Thyroid gland (tissue), 4 donors: ENCODE measurements around the gene LRBA. TPM values are rescaled to one million over a fixed set of nuclear protein-coding genes. Genes with fewer than 3 reads are reported as not detected.

Source experiments
- DNase-seq, 2 donors: peaks; one replicate each; pipeline ENCODE4 v3.0.0-alpha.2; 2019
- H3K27ac ChIP-seq, 3 donors: fragments of 200-600 bp; sonication (generic); 1 replicate in 2 of 3; 2 replicates in 1 of 3; pipeline ENCODE4 v1.5.1; 2016 to 2019; ENCODE audit warnings: mild to moderate bottlenecking in 1 of 3, moderate library complexity in 1 of 3
- H3K27me3 ChIP-seq: fragments of 200-600 bp; sonication (generic); one replicate; pipeline ENCODE4 v1.5.1; 2019
- H3K36me3 ChIP-seq, 2 donors: fragments of 200-600 bp; sonication (generic); one replicate each; pipeline ENCODE4 v1.5.1; 2016 to 2019
- H3K4me1 ChIP-seq, 2 donors: fragments of 200-600 bp; sonication (generic); one replicate each; pipeline ENCODE4 v1.5.1; 2017 to 2019
- H3K4me3 ChIP-seq, 3 donors: fragments of 200-600 bp; sonication (generic); replicated peaks in 1 of 3; 1 replicate in 2 of 3; 2 replicates in 1 of 3; pipeline ENCODE4 v1.5.1; 2016; ENCODE audit warnings: mild to moderate bottlenecking in 1 of 3
- H3K9me3 ChIP-seq: fragments of 200-600 bp; sonication (generic); one replicate; pipeline ENCODE4 v1.5.1; 2017
- POLR2A ChIP-seq, 2 donors: fragments of 450-650 bp; IDR thresholded peaks; one replicate each; pipeline ENCODE4 v1.6.1; 2017; ENCODE audit warnings: antibody characterized with exemption in 2 of 2, mild to moderate bottlenecking in 2 of 2, moderate library complexity in 1 of 2
- WGBS, 2 donors: methylation state at CpG; one replicate each; pipeline ENCODE4 v1.1.5; 2017; 5-methylcytosine and 5-hydroxymethylcytosine counted together
- intact Hi-C: fragments of 100-400 bp; cut with DNase I; formaldehyde crosslinking; loops from one replicate; pipeline ENCODE4 v1.15.1; 2023
- total RNA-seq, 4 donors: library from RNA; depleted of rRNA; stranded (reverse); fragments of >200 nt; gene quantifications; one replicate each; pipeline ENCODE4 v1.2.3, GENCODE V29; 2016
- TF ChIP-seq, protein P1 (sequence below), 6 experiments: fragments of 200-600 bp in 3 of 6; fragments of 450-650 bp in 3 of 6; sonication (generic) in 3 of 6; IDR thresholded peaks; one replicate each; pipeline ENCODE4 v1.5.1; 2016 to 2019; ENCODE audit warnings: antibody characterized with exemption in 6 of 6, mild to moderate bottlenecking in 2 of 6, inconsistent platforms in 1 of 6, moderate library complexity in 1 of 6

The LRBA gene
- total RNA-seq, 4 donors from 2014 or later = 98.9 to 127 (median 113) TPM

DNA sequence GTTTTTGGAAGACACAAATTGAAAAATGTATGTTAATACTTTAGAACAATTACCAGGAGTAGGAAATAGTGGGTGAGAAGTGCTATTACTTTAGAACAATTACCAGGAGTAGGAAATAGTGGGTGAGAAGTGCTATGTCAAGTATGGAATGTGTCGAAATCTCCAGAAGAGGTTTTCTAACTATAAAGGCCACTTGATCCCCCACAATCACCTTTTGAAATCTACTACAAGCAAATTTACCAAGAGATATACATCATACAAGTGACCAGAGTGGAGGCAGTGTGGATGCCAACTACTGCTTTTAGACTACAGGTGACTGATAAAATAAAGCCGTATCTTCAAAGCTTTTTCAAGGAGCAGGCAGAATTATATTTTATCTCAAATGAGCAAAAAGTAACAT is 390.1 kb downstream of the LRBA start:
- H3K4me3 ChIP-seq = no peak overlapping the region
- no peaks in the 10 kb centered on the region for H3K4me1 ChIP-seq
- no peaks in the 10 kb centered on the region for H3K9me3 ChIP-seq
- WGBS, 2 donors = 94 to 97% methylated on average over 2 of the region's 2 CpGs
- H3K27ac ChIP-seq = no peak overlapping the region
- no peak for TF ChIP-seq POLR2A (IDR thresholded peaks at IDR 0.05)
- TF ChIP-seq, protein P1, sequence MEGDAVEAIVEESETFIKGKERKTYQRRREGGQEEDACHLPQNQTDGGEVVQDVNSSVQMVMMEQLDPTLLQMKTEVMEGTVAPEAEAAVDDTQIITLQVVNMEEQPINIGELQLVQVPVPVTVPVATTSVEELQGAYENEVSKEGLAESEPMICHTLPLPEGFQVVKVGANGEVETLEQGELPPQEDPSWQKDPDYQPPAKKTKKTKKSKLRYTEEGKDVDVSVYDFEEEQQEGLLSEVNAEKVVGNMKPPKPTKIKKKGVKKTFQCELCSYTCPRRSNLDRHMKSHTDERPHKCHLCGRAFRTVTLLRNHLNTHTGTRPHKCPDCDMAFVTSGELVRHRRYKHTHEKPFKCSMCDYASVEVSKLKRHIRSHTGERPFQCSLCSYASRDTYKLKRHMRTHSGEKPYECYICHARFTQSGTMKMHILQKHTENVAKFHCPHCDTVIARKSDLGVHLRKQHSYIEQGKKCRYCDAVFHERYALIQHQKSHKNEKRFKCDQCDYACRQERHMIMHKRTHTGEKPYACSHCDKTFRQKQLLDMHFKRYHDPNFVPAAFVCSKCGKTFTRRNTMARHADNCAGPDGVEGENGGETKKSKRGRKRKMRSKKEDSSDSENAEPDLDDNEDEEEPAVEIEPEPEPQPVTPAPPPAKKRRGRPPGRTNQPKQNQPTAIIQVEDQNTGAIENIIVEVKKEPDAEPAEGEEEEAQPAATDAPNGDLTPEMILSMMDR (IDR thresholded peaks at IDR 0.05) = no peak
- H3K27me3 ChIP-seq = no peaks in the 10 kb centered on the region
- no peak for DNase-seq
- intact Hi-C loops = no loop called here
- no peaks in the 10 kb centered on the region for H3K36me3 ChIP-seq

DNA sequence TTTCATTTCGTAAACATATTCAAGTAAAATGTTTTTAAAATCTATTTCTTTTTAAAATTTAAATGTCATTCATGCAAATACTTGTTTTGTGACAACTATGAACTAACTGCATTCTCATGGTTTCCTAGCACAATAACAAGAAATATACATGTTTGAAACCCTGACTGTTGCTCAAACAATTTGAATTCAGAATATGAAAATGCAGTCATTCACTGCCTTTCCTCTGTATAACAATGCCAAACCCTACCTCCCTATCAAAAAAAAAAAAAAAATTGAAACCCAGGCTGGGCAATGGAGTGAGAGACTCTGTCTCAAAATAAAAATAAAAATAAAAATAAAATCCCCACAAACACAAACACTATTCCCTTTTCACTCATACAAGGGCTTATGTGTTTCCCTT is 391.0 kb downstream of the LRBA start:
- no peak for DNase-seq
- H3K27ac ChIP-seq = no peak overlapping the region
- H3K4me3 ChIP-seq = no peak overlapping the region
- TF ChIP-seq POLR2A (IDR thresholded peaks at IDR 0.05) = no peak
- TF ChIP-seq, protein P1 (IDR thresholded peaks at IDR 0.05) = no peak
- no peaks in the 10 kb centered on the region for H3K36me3 ChIP-seq
- no peaks in the 10 kb centered on the region for H3K4me1 ChIP-seq
- no peaks in the 10 kb centered on the region for H3K9me3 ChIP-seq
- 97 to 99% methylated on average over 1 of the region's 1 CpG for WGBS, 2 donors
- intact Hi-C loops = no loop called here
- no peaks in the 10 kb centered on the region for H3K27me3 ChIP-seq

DNA sequence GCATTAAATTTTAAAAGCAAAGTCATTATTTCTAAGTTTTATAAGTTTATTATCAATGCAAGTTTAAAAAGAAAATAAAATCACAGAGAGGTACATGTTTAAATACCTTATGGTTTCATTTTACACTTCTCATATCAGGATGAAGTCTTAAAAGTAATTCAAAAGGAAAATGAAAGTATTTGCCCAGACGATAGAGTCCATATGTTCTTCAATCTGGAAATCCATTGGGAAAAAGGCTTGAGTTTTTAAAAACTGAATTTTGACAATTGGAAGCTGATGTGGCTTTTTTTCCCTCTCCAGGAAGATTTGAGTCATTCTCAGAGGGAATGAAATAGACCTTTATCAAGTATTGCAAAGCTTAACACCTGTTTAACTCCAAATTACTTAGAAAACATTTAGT is 396.0 kb downstream of the LRBA start:
- TF ChIP-seq, protein P1 (IDR thresholded peaks at IDR 0.05) = no peak
- no peak for TF ChIP-seq POLR2A (IDR thresholded peaks at IDR 0.05)

DNA sequence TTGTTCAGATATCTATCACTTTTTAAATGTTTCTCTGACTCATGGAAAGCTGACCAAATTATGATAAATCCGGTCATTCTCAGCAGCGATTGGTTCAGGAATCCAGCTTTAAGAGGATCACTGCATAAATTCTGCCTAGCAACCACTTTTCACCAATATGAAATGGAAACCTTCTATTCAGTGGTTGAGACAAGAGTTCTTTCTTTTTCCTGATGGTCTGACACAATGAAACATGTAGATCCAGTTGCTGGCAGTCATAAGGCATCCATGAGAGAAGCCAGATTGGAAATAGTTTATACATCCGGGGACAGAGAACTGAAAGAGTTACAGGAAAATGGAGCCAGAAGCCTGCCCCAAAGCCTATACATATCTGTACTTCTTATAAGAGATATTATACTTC is 406.0 kb downstream of the LRBA start:
- Histone ChIP-seq H3K4me3 (no peak overlapping the region), H3K9me3 (no peaks in the 10 kb centered on the region), H3K4me1 (no peaks in the 10 kb centered on the region), H3K27ac (no peak overlapping the region), H3K36me3 (no peaks in the 10 kb centered on the region), H3K27me3 (no peaks in the 10 kb centered on the region)
- TF ChIP-seq POLR2A (IDR thresholded peaks at IDR 0.05) = no peak
- TF ChIP-seq, protein P1 (IDR thresholded peaks at IDR 0.05) = no peak
- no peak for DNase-seq
- WGBS, 2 donors = 91 to 92% methylated on average over 3 of the region's 3 CpGs
- intact Hi-C loops = no loop called here

More for the DNA sequence above, 396.0 kb downstream of the LRBA start:
- no peak overlapping the region for H3K27ac ChIP-seq
- H3K4me3 ChIP-seq = no peak overlapping the region
- H3K4me1 ChIP-seq = no peaks in the 10 kb centered on the region
- 51 to 66% methylated on average over 1 of the region's 1 CpG for WGBS, 2 donors
- no peak for DNase-seq
- H3K27me3 ChIP-seq = no peaks in the 10 kb centered on the region
- H3K36me3 ChIP-seq = no peaks in the 10 kb centered on the region
- intact Hi-C loops = no loop called here
- no peaks in the 10 kb centered on the region for H3K9me3 ChIP-seq

DNA sequence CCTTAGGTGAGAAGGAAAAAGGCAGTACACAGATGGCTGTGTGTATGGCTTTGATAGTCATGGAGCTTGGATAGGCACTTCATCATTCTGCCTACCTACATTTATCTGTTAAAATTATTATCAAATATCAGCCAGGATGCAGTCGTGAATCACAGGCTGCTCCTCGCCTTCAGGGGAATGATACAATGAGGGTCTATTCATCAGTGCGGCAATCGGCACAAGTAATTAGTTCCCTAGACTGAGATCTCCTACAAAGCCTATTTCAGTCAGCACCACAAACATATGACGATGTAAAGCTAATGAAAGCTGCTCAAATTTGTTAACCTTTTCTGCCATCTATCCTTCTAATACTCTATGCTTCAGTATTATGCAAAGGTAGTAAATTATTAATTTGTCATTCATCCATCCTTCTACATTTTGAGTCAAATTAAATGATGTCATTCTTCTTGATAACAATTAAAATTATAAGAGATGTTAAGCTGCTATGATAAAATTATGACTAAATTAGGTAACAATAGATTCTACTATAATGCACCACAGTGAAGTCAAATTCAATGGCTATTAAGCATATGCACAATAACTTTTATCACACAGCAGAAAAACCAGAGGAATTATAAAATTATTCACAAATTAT is 414.2 kb downstream of the LRBA start:
- H3K27me3 ChIP-seq = no peaks in the 10 kb centered on the region
- no peak overlapping the region for H3K4me3 ChIP-seq
- H3K36me3 ChIP-seq = no peaks in the 10 kb centered on the region
- H3K27ac ChIP-seq = no peak overlapping the region
- 93% methylated on average over 5 of the region's 5 CpGs for WGBS, 2 donors
- no peaks in the 10 kb centered on the region for H3K4me1 ChIP-seq
- no peaks in the 10 kb centered on the region for H3K9me3 ChIP-seq
- intact Hi-C loops = no loop called here
- DNase-seq = no peak
- no peak for TF ChIP-seq POLR2A (IDR thresholded peaks at IDR 0.05)
- TF ChIP-seq, protein P1 (IDR thresholded peaks at IDR 0.05) = no peak
